Measurements from ENCODE around the gene KISS1R. TPM values are rescaled to one million over a fixed set of nuclear protein-coding genes. Genes with fewer than 3 reads are reported as not detected.

The KISS1R gene
- polyA plus RNA-seq, 1 experiment = not detected

- no peak for TF ChIP-seq CTCF (IDR thresholded peaks at IDR 0.05; ENCODE audit: insufficient read depth, low read depth, low read length)
- DNase-seq (ENCODE audit: low read depth) = no peak
- CTCF ChIA-PET = no interaction called here
These were observed 32.5 kb upstream of the KISS1R start for GRCh38 chr19:884420-885211.

GRCh38 chr19:885536-886224, 31.5 kb upstream of the KISS1R start:
- peaks cover 54% of the 10 kb centered on the region for H3K36me3 ChIP-seq (ENCODE audit: control insufficient read depth, insufficient read depth, low read length)
- CTCF ChIA-PET = no interaction called here
- POLR2A ChIA-PET = no interaction called here

More at GRCh38 chr19:884420-885211, 32.5 kb upstream of the KISS1R start:
- Histone ChIP-seq H3K36me3 (ENCODE audit: control insufficient read depth, insufficient read depth, low read length) (peaks cover 49% of the 10 kb centered on the region), H3K27me3 (ENCODE audit: control insufficient read depth, insufficient read depth, low read length) (no peaks in the 10 kb centered on the region), H3K4me3 (ENCODE audit: low read depth, low read length) (no peak overlapping the region)
- POLR2A ChIA-PET = no interaction called here

DNA sequence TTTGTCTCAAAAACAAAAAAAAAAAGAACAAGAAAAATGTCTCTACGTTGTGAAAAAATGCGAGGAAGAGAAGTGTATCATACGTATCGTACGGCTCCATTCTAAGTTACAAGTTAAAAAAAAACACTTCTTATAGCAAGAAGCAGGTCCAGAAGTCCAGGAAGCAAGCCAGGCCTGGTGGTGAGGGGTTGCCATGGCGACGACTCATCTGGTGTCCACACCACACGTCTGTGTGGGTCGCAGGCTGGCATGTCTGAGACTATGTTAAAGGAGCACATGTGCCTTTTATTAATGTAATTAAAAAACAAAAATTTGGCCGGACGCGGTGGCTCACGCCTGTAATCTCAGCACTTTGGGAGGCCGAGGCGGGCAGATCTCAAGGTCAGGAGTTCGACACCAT, 30.1 kb upstream of the KISS1R start:
- CTCF ChIA-PET = no interaction called here

More at GRCh38 chr19:885536-886224, 31.5 kb upstream of the KISS1R start:
- H3K27me3 ChIP-seq (ENCODE audit: control insufficient read depth, insufficient read depth, low read length) = no peaks in the 10 kb centered on the region
- H3K4me3 ChIP-seq (ENCODE audit: low read depth, low read length) = no peak overlapping the region
- DNase-seq (ENCODE audit: low read depth) = no peak
- TF ChIP-seq CTCF (IDR thresholded peaks at IDR 0.05; ENCODE audit: insufficient read depth, low read depth, low read length) = no peak

GRCh38 chr19:887599-887998, 29.5 kb upstream of the KISS1R start:
- Histone ChIP-seq H3K27me3 (ENCODE audit: control insufficient read depth, insufficient read depth, low read length) (no peaks in the 10 kb centered on the region), H3K4me3 (ENCODE audit: low read depth, low read length) (no peak overlapping the region), H3K36me3 (ENCODE audit: control insufficient read depth, insufficient read depth, low read length) (peaks cover 41% of the 10 kb centered on the region)
- TF ChIP-seq CTCF (IDR thresholded peaks at IDR 0.05; ENCODE audit: insufficient read depth, low read depth, low read length) = no peak
- POLR2A ChIA-PET = no interaction called here
- DNase-seq (ENCODE audit: low read depth) = no peak
- CTCF ChIA-PET = no interaction called here

More for the DNA sequence above, 30.1 kb upstream of the KISS1R start:
- POLR2A ChIA-PET = no interaction called here
- no peak overlapping the region for H3K4me3 ChIP-seq (ENCODE audit: low read depth, low read length)
- DNase-seq (ENCODE audit: low read depth) = peak; percentile 83
- no peaks in the 10 kb centered on the region for H3K27me3 ChIP-seq (ENCODE audit: control insufficient read depth, insufficient read depth, low read length)
- no peak for TF ChIP-seq CTCF (IDR thresholded peaks at IDR 0.05; ENCODE audit: insufficient read depth, low read depth, low read length)
- peaks cover 45% of the 10 kb centered on the region for H3K36me3 ChIP-seq (ENCODE audit: control insufficient read depth, insufficient read depth, low read length)

GRCh38 chr19:888581-889385, 28.4 kb upstream of the KISS1R start:
- DNase-seq (ENCODE audit: low read depth) = no peak
- POLR2A ChIA-PET = no interaction called here
- Histone ChIP-seq H3K4me3 (ENCODE audit: low read depth, low read length) (no peak overlapping the region), H3K27me3 (ENCODE audit: control insufficient read depth, insufficient read depth, low read length) (no peaks in the 10 kb centered on the region), H3K36me3 (ENCODE audit: control insufficient read depth, insufficient read depth, low read length) (peaks cover 36% of the 10 kb centered on the region)
- CTCF ChIA-PET = no interaction called here
- no peak for TF ChIP-seq CTCF (IDR thresholded peaks at IDR 0.05; ENCODE audit: insufficient read depth, low read depth, low read length)

Data from BJ (cell line).